Embryonic facial prominence (tissue), 1 donor: ENCODE measurements around the gene SPRY1.

ENCODE experiments used
- DNase-seq: peaks from one replicate; pipeline ENCODE4 v3.0.0-alpha.2; 2016; ENCODE audit errors: extremely low spot score

SPRY1 gene

DNA sequence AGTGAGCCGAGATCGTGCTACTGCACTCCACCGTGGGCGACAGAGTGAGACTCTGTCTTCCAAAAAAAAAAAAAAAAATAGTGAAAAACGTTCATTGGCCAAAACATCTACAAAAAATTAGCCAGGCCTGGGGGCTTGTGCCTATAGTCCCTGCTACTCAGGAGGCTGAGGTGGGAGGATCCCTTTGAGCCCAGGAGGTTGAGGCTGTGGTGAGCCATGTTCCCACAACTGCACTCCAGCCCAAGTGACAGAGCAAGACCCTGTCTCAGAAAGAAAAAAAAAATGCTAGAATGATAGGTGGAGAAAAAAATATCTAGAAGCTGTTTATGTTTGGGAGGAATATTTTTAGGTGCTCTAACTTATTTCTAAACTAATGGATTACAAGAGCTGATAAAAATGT, 14.9 kb downstream of the SPRY1 start:
- no peak for DNase-seq

DNA sequence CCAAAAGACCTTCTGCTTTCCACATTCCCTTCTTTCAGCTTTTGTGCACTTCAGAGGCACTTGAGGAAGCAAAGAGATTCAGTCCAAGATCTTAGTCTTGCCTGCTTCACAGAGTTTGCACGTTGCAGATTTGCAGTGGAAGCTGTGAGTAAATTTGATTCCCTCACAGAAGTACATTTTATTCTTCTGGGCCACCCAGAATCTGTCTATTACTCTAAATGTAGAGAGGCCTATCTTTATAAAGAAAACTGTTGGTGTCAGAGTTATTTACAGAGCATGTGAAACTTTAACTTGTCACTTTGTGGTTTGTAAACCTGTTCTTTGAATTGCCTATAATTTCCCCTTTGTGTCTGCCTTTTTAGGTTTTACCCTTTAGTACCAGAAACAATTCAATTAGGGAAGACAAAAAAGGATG, 15.5 kb downstream of the SPRY1 start:
- DNase-seq, result no peak

DNA sequence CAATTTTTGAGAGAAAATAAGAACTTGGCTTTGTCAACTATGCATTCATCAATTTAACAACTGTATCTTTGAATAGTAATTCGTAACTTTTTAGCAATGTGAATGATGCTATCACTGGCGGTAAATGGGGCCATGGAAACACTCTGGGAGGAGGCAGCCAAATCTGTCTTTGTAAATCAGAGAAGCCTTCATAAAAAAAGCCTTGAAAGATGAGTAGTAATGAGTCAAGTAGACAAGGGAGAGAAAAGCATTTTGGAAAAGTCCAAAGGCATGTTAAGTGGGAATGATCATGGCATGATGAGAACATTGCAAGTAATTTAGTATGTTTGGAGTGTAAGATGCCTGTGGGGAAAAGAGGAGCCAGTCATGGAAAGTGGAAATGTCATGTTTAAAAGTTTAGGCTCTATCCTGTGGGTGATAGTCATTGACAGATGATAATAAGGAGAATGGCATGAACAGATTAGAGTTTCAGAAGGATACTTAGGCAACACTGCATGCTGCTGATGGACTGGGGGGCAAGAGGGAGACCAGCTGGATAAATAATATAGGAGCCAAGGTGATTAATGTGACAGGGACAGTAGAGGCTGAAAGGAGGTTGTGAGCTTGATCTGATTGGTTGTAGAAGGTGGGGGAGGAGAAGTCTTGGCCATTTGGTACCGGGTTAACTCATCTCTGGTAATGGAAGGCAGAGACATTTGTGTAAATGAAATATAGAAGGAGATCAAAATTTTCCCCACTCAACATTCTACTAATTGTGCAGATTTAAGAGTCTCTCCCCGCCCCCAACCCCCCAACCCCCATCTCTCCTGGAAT, 16.3 kb downstream of the SPRY1 start:
- DNase-seq, result no peak

DNA sequence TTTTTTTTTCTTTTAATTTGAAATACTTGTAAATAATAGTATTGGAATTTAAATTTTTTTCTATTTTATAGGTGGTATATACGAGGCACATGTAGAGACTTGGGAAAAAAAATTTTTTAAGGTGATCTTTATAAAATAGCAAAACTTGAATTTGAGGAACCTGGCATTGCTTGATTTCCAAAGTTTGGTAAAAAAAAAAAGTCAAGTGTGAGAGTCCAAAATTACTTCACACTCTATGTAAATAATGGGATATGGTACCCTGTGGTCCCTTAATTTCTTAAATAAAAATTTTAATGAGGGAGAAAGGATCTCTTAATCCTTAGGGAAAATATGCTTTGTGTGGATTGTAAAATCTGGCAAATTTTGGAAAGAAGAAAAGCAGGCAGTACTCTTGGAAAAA, 19.0 kb downstream of the SPRY1 start:
- DNase-seq, result no peak

DNA sequence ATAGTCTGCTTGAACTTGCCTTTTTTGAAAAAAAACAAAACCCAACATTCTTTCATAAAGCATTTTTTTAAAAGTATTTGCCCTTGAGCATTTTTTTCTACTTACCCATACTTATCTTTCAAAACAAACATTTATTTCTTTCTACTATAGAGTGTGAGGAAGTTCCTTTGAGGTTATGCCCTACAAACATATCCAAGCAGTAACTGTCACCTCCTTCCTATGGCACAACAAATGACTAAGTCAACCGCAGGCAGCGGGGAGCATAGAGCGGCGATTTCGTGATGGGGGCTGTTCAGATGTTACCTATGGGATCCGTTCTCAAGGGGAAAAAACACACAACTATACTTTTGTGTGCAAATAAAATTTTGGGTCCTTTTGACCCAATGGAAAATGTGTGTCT, 19.4 kb downstream of the SPRY1 start:
- DNase-seq, result no peak

DNA sequence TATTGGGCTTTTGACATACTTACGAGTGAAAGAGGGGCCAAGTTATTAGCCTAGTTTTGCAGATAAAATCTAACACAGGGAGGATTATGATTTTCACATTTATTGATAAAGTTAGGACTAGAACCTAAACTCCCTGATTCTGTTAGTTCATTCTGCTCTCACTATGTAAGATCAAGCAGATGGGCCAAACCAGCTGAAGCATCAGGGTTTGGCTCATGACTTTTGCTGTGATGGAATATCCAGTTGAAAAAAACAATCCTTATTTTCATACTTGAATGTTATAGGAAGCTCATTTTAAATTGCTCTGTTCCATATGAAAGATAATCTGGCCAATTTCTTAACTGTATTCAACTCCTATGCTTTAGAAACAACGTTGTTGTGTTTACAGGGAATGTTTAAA, 21.2 kb downstream of the SPRY1 start:
- DNase-seq, result no peak

DNA sequence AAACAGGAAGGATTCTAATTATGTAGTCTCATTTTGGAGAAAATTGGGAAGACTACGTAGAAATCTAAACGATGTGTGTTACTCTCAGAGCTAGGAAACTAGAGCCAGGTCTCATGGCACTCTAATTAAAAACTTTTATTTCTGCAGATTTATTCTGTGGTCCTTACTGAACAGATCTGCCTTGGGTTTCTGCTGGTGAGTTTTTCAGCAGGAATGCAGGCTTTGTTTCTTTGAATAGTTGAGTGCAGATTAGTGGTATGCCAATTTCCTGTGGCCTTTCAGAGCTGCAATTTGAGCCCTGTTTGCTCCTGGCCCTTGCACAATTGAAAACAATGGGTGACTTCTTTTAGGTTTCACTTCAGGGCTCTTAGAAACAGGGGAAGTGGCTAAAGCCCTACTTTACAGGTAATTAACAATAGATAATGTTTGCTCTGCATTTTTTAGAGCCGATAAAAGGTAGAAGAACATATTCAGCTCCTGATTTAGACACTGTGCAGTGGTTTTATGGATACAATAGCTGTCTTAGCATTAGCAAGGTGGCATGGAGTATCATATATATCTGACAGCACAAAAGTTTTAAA, 21.8 kb downstream of the SPRY1 start:
- no peak for DNase-seq

DNA sequence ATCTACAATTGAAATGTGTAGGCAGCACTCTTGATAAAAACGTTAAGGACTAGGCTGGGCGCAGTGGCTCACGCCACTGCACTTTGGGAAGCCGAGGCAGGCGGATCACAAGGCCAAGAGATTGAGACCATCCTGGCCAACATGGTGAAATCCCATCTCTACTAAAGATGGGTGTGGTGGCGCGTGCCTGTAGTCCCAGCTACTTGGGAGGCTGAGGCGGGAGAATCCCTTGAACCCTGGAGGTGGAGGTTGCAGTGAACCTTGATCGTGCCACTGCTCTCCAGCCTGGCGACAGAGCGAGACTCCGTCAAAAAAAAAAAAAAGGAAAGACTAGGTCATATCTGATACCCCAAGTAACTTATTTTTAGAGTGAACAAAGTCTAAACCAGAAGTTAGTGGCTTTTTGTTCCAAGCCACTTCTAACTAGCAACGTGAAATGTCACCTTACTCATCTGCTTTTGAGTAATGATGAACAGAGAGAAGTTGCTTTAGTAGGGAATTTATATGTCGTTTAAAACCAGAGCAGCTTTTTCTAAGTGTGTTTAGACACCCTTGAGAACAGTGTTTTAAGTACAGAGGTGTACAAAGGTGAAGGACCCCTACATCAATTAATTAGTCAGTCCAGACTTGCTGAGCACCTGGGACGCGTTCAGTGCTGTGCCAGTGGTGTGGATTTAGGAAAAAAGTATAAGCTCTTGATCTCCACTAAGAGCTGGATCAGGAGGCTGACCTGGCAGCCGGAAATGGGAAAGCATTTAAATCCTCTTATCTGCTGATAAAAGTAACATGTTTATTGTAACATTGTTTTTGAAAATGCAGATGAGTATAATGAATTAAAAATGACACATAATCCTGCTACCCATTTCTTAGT, 23.5 kb downstream of the SPRY1 start:
- DNase-seq, result no peak

DNA sequence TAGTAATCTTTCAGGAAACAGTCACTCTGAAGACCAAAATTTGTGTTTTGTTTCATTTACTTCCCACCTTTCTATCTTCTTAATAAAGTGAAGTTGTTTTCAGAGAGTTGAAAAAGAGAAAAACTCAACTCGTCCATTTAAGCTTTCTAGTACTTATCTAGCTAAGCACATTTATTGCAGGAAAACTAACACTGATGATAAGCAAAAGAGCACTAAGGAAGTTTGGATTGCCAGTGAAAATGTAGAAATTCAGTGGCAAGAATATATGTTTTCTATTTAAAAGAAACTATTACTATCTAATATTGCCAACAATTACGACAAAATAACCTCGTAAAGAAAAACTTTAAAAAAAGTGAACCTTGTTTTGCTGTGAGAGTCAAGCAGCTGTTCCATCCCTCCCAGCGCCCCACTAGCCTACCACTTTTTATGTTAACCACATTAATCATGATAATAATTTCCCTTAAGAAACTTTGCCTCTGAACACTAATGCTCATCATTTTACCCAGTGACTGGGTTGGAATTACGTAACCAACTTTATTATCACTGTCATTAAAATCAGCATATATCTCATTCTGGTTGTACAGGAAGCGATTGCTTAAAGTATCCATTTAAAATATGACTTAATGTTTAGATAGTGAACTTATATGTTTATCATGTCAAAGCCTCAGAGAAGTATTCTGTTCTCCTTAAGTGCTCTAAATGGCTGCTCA, 24.8 kb downstream of the SPRY1 start:
- no peak for DNase-seq

DNA sequence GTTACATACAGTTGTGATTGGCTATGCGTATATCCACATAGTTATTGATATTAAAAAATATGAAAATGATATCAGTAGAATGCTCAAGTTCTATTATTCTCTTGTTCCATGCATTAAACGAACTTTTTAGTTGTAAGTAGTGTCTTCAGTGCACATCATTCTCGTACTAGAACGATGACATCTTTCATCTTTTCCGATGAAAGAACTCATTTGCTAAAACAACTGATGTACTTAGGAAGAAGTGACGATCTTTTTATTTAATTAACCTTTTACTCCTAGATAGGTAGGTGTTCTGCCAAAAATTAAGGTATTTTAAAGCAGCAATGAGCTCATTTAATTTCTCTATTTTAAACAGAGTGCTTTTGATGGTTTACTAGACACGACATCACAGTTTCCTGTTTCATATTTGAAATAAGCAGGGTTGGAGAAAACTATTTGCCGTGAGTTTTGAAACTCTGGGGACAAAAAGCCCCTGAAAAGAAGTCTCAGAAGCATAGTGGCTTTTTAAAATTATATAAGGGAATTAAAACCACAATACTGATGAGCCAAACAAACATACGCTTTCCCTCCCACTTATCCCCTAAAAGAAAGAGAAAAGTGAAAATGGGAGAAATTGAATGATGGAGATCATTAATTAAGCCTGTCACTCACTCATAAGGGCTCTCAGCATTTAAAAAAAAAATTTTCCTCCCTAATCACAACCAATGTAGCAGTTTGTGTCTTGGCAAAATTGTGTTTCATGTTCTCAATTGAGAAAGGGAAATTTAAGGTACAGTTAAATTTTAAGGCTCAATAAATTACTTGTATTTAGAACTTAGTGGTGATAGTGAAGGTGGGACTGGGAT, 25.6 kb downstream of the SPRY1 start:
- DNase-seq, result no peak

DNA sequence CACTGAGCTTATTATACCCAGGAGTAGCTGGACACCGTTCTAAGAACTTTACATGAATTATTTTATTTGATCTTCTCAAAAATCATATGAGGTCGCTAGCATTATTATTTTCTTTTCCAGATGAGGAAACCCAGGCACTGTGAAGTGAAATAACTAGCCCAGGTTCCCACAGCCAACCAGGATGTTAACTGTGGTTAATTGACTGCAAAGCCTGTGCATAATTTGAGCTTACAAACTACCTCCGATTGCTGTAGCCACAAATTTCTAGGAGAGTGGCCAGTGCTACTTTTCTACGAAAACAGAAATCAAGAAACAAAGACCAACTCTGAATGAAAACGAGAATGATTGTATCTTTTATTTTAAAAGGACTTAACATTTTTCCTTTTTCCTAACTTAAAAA, 27.2 kb downstream of the SPRY1 start:
- no peak for DNase-seq

DNA sequence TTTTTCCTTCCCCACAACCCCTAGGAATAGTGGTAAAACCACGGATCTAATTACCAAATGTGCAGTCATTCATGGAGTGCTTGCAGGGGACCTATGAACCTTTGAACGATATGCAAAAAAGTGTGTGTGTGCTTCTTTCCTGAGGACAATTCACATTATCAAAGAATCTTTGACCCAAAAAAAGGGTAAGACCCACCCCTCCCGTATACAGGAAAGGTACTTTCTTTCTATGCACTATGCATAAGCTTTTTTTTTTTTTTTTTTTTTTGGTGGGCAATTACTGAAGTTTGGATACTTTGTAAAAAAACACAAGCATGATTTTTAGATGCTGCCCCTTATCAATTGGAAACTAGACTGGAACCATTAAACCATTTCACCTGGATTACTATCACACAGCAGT, 31.4 kb downstream of the SPRY1 start:
- no peak for DNase-seq

DNA sequence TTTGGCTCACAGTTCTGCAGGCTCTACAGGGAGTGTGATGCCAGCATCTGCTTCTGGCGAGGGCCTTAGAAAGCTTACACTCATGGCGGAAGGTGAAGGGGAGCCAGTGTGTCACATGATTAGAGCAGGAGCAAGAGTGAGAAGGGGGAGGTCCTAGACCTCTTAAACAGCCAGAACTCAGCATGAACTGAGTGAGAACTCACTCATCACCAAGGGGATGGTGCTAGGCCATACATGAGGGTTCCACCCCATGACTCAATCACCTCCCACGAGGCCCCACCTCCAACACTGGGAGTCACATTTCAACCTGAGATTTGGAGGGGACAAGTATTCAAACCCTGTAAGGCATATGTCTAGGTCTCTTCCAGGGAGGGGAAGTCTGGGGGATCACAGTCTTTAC, 33.4 kb downstream of the SPRY1 start:
- no peak for DNase-seq

DNA sequence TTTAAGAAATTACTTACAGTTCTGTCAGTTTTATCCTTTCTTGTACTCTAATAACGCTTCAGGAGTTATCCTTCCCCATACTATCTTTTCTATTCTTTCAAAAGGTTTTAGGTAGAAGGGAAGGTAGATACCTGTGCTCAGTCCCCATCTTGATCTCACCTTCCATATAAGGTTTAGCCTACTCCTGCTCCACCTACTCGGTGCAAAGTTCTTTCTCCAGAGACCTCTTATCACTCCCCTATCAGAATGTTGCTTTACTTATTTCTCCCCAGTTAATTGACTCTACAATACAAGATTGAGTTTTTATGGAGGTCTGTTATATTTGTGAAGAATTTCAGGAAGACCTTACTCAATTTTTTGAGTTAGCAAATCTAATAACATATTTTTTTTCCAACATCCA, 33.9 kb downstream of the SPRY1 start:
- no peak for DNase-seq

DNA sequence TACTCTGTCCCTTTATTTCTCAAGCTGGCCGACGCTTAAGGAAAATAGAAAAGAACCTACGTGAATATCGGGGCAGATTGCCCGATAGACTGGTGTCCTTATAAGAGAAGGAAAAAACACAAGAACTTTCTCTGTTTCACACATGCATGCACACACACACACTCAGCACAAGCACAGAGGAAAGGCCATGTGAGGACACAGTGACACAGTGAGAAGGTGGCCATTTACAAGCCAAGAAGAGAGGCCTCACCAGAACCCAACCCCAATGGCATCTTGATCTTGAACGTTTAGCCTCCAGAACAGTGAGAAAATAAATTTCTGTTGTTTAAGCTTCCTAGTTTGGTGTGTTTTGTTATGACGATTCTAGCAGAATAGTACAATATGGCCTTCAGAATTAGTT, 37.0 kb downstream of the SPRY1 start:
- DNase-seq, result no peak

DNA sequence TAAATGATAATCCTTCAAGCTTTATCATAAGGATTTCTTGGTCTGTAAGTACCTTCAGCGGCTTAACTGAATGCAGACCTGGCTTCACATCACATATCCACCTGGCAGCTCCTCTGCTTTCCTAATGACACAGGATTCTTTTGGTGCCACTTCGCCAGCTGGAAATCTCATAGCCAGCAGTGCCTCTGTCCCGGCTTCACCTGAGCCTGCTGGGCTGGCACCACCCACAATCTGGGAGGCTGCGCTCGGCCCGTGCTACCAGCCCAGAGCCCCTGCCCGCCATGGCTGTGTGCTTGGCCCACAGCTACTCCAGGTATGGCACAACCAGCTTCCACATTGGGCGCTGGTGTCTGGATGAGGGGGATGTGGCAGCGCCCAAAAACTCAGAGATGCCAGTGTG, 37.4 kb downstream of the SPRY1 start:
- no peak for DNase-seq

DNA sequence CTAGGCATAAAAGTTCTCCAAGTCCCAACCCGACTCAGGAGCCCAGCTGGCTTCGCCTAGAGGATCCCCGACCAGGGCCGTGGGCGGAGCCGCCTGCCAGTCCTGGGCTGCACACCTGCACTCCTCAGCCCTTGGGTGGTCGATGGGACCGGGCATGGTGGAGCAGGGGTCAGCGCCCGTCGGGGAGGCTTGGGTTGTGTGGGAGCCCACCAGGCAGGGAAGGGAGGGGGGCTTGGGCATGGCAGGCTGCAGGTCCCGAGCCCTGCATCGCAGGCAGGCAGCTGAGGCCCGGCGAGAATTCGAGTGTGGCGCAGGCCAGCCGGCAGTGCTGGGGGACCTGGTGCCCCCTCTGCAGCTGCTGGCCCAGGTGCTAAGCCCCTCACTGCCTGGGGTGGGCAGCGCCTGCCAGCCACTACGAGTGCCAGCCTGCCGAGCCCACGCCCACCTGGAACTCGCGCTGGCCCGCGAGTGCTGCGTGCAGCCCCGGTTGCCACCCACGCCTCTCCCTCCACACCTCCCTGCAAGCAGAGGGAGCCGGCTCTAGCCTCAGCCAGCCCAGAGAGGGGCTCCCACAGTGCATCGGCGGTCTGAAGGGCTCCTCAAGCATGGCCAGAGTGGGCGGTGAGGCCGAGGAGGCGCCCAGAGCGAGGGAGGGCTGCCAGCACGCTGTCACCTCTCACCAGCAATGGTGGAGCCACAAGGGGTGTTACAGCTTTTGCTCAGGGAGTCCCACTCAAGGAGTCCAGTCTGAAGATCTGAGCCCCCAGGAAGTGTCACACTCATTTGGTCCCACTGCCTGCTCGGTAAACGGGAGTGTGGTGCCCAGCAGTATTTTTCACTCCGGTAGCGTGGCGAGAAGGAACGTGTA, 38.9 kb downstream of the SPRY1 start:
- no peak for DNase-seq

DNA sequence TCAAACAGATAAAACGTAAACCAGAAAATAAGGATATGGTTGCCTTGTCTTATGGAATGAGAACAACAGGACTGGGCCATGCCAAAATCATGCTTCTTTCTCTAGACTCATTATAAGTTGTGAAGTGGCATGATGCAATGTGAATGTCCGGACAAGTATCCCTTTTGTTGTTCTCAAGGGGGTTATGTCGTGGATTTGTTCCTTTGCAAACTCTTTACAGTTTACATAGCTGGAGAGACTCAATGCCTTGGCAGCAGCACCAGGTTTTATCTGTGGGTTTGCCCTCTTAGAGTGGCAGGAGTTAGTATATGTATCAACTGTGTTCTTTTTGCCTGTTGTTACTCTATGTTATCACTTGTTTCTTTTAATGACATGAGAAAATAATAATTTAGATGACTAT, 41.4 kb downstream of the SPRY1 start:
- DNase-seq, result no peak

DNA sequence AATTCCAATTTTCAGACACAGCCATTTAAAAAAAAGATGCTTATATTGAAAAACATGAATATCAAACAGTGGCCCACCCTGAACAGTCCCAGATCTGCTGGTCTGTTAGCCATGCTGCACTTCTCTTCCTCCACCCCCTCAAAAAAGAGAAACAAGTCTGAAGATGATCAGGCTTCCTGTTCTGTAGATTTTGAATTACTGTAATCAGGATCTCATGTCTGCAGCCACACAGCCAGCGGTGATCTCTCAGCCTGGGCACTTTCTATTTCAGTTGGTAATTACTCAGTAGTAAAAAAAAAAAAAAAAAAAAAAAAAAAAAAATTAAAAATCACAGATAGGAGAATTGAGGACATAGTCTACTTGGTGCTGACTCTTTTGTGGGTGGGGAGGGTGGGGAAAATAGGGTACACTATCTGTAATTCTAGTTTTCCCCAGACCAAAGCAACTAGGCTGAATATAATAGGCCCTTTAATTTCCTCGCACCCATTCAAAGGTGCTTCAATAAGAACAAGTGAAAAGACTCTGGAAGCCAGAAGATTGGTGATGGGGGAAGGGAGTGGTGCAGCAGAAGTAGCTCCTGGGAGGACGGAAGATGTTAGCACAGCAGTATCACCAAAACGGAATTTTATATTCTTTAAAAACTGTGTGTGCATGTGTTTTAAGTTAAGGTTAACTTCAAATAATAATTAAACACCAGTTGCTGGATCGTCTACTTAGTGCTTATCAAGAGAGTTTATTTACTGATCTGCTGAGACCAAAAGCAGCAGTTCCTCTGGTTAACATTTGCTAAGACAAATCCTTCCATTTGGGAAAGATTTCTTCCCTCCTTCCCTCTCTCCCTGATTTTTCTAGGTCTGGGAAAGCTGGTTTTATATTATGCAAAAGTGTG, 47.0 kb downstream of the SPRY1 start:
- no peak for DNase-seq
